GM19372 (cell line): Measurements from ENCODE around the gene PDZK1IP1.

Source experiments
- ATAC-seq: cut with Tn5 transposase; IDR thresholded peaks from one replicate; pipeline ENCODE4 v1.9.1; 2021; ENCODE audit warnings: mild to moderate bottlenecking, low read depth, moderate library complexity; ENCODE audit not compliant: unreplicated experiment

PDZK1IP1 gene

GRCh38 chr1:47224676-47225399 lies 35.0 kb upstream of the PDZK1IP1 start:
- no peak for ATAC-seq

DNA sequence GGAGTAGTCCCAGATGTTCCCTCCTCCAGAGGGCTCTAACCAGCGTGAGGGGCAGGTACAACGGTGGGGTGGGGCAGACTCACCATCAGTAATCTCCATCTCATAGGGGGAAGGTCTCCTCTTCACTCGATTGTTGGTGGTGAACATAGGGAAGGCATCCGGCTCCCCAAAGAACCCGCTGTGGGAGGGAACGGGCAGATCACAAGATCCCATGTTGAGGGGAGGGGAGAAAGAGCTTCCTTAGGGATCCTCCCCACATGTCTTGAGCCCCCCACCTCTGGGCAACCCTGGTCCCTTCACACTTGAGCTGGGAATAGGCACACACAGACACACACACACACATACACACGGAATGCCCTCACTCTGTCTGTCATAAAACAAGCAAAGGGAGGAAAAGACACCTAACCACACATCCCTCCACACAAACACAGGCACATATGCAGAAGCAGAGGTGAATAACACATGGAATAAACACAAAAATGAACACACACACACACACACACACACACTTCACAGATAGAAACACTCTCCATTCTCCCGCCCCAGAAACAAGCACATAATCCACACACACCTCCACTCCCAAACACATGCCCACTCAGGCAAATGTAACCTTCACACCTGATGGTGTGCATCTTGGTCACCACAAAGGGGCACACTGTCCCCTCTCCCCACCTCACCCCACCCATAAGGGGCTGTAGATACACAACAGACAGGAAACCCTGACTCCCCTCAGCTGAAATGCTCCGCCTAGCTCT lies 34.3 kb upstream of the PDZK1IP1 start:
- ATAC-seq = no peak

- no peak for ATAC-seq
Observed at GRCh38 chr1:47223174-47223920, 33.5 kb upstream of the PDZK1IP1 start.

DNA sequence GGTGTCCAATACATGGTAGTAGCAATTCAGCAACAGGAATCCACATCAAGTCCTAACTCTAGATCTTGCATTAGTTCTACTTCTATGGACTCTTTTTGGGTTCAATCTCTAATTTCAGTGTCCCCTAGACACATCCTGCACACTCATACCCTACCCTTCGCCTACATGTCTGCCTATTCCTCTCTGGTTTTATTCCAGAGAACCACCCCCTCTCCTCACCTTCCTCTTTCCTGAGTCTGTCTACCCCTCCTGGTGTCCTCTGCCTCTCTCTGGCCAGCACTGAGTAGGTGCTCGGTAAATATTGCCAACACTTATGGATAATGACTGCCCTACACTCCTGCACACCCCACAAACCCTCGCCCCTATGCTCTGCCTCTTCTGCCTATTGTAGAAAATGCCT lies 32.6 kb upstream of the PDZK1IP1 start:
- no peak for ATAC-seq

- ATAC-seq = no peak
Observed at GRCh38 chr1:47219590-47220220, 29.9 kb upstream of the PDZK1IP1 start.

DNA sequence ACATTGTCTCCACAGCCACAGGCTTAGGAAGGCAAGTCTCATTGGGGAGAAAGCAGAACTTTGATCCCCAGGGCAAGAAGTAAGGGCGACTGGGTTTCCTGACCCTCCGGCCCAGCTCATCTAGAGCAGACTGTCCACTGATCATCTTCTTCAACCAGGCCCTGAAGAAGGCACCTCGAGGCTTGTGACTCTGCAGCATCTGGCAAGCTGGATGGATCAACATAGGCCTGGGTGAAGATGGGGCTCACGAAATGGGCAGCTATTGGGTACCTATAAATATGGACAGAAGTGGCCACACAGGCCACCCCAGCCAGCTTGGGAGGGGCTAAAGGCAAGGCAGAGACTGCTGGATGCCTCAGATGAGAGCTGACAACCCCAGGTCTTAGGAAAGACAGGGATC lies 29.2 kb upstream of the PDZK1IP1 start:
- ATAC-seq = no peak

- ATAC-seq = no peak
Observed at GRCh38 chr1:47216278-47217059, 26.6 kb upstream of the PDZK1IP1 start.

DNA sequence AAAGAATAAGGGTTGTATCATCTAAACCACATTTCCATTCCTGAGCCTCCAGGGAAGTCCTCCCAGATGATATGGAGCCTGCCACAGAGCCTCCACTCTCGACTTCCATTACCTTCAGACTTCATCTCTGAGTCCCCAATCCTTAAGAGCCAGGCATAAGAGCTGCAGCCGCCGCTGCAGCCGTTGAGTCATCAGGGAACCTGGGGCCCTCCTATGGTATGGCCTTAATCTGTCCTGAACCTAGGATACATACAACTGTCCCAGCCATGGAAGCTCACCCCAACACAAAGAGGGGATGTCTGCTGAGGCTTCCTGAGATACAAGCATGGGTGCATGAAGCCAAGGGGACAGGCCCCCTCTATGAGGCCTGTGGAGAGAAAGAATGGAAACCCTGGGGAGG lies 25.9 kb upstream of the PDZK1IP1 start:
- no peak for ATAC-seq

DNA sequence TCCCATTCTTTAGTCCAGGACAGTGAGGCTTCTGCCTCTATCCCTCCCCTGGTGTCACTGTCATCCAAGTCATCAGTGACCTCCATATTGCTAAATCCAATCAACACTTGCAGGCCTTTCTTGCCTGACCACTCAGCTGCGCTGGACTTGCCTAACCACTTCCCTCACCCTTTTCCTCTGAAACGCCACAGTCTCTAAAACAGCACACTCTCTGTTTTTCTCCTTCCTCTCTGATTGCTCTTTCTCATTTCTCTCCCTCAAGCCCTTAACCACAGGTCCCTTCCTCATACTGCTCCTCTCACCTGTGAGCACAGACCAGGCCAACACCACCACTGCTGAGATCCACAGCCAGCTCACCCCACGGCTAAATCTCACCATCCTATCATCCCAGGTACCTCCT lies 24.7 kb upstream of the PDZK1IP1 start:
- no peak for ATAC-seq

GRCh38 chr1:47213230-47213963 lies 23.6 kb upstream of the PDZK1IP1 start:
- no peak for ATAC-seq

DNA sequence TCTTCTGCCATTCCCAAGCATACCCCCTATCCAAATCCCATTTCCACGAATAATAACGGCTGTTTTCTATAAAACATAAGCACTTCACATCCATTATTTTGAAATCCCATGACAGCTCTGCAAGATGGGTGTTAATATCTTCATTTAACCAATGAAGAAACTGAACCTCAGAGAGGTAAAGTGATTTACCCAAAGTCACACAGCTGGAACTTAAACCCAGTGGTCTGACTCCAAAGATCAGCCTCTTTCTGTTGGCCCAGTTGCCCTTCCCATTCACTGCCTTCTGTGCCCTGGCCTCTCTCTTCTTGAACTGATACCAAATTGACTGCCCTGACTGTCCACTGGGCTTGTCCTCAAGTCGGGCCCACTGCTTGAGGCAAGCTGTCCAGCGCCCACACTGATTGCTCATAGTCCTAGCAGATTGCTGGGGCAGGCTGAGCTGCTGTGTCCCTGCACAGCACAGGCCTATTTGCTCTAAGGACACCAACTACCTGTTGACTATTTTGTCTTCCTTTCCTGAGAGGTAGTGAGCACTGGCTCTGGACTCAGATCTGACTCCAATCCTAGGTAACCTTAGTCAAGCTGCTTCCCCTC lies 22.9 kb upstream of the PDZK1IP1 start:
- no peak for ATAC-seq

DNA sequence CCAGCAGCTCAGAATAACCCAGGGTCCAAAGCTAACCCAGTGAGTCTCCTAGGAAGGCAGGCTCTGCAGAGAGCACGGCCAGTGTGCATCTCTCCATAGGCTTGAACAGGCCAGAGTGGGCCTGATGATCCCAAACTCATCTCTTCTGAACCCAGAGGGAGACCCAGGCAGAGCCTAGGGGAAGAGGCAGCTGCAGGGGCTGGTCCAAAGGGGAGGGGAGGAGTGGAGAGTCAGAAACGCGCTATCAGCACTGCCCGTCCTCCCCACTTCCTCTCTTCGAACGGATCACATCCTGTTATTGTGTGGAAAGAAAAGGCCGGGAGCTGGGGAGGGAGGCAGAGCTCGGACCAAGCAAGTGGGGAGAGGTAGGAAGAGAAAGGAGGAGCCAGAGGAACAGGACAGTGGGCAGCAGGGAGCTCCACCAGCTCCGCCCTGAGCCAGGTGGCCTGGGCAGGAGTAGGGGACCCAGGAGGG lies 22.0 kb upstream of the PDZK1IP1 start:
- ATAC-seq = no peak

DNA sequence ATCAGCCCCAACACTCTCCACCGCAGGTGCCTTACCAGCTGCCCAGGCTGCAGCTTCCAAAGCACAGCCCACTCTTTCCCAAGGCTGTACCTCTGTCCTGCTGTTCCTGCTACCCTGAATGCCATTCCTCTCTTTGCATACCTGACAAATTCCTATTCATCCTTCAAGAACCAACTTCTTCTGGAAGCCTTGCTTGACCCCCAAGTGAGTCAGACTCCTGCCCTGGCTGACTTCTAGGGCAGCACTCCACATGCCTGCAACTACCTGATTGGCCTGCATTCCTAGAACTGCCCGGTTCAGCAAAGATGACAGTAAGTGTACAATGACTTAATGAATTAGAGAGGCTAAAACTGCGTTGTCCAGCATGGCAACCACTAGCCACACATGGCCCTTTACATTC lies 20.8 kb upstream of the PDZK1IP1 start:
- ATAC-seq = no peak

GRCh38 chr1:47209725-47210325 lies 20.0 kb upstream of the PDZK1IP1 start:
- no peak for ATAC-seq

GRCh38 chr1:47209091-47209490 lies 19.3 kb upstream of the PDZK1IP1 start:
- ATAC-seq = no peak

DNA sequence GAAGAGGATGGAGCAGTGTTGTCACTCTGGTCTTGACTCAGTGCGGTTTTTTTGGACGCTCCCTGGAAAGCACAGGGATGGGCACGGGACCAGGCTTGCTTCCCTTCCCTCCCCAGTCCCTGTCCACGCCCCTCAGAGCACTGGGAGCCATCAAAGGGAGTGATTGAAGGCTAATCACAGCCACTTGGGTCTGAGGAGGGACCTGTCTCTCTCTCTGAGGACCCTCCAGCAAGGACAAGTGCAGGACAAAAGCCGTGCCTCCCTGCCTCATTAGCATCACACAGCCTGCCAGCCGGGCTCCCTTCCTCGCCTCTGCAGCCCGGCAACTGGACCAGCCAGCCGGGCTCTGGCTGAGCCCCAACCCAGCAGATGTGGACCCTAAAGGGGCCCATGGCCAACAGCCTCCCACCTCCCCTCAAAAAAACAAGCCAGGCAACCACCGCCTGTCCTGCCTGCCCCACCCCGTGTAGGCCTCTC lies 18.6 kb upstream of the PDZK1IP1 start:
- no peak for ATAC-seq

GRCh38 chr1:47207803-47208373 lies 18.1 kb upstream of the PDZK1IP1 start:
- no peak for ATAC-seq

GRCh38 chr1:47205918-47206317 lies 16.1 kb upstream of the PDZK1IP1 start:
- ATAC-seq = no peak
